ENCODE data around the gene SASH3.

GRCh38 chrX:129761596-129761995, 18.2 kb upstream of the SASH3 start:
- TF ChIP-seq CTCF (IDR thresholded peaks at IDR 0.05) (no peak), POLR2A (IDR thresholded peaks at IDR 0.05) (no peak)
